Measurements from ENCODE around the gene ACOT6. TPM values are rescaled to one million over a fixed set of nuclear protein-coding genes. Genes with fewer than 3 reads are reported as not detected.

ACOT6 gene
- total RNA-seq, 2 experiments from 2014 or later = not detected

GRCh38 chr14:73591690-73592449 is 20.4 kb upstream of the ACOT6 start, which contains the start of gene ACOT4:
TSS of gene ACOT4 (plus strand) at chr14:73591873. CDS start at chr14:73591960, 87 bp downstream.
- DNase-seq = peak; percentile 47
- ATAC-seq = peak; percentile 80
- no peaks in the 10 kb centered on the region for H3K36me3 Mint-ChIP-seq (ENCODE audit: low read depth)
- peaks cover 4% of the 10 kb centered on the region for H3K4me1 Mint-ChIP-seq (ENCODE audit: low read depth)
- CTCF ChIA-PET = interaction anchor here (0.8 to 1.2 kb wide), 3 partner anchors 22 to 28 kb away, joined by 3 to 7 read pairs (median 3); partner anchors contain the start of gene ACOT2
- peak within 1 kb of the TSS; percentile 35 for H3K27ac Mint-ChIP-seq
- peak; percentile 21 for TF ChIP-seq CTCF (IDR thresholded peaks at IDR 0.05)
- H3K4me3 Mint-ChIP-seq = peak within 1 kb of the TSS; percentile 56
- no peaks in the 10 kb centered on the region for H3K27me3 Mint-ChIP-seq
- no peaks in the 10 kb centered on the region for H3K9me3 Mint-ChIP-seq
- POLR2A ChIA-PET = interaction anchor here (1.2 to 1.3 kb wide), 3 partner anchors 21 to 26 kb away, joined by 3 to 9 read pairs (median 3); partner anchors contain the start of gene ACOT2
- intact Hi-C loops (cut with micrococcal nuclease) = no loop called here

GRCh38 chr14:73594491-73594890 is 17.8 kb upstream of the ACOT6 start:
- no peaks in the 10 kb centered on the region for H3K36me3 Mint-ChIP-seq (ENCODE audit: low read depth)
- ATAC-seq (no peak), DNase-seq (no peak)
- no peaks in the 10 kb centered on the region for H3K27me3 Mint-ChIP-seq
- POLR2A ChIA-PET = no interaction called here
- H3K4me1 Mint-ChIP-seq (ENCODE audit: low read depth) = peaks cover 4% of the 10 kb centered on the region
- intact Hi-C loops (cut with micrococcal nuclease) = no loop called here
- H3K4me3 Mint-ChIP-seq = no peak overlapping the region
- CTCF ChIA-PET = interaction anchor here (0.9 to 1.1 kb wide), 2 partner anchors 13 to 27 kb away, joined by 3 read pairs; no protein-coding TSS in a partner anchor
- no peak overlapping the region for H3K27ac Mint-ChIP-seq
- no peaks in the 10 kb centered on the region for H3K9me3 Mint-ChIP-seq
- TF ChIP-seq CTCF (IDR thresholded peaks at IDR 0.05) = no peak

- Mint-ChIP-seq H3K27me3 (no peaks in the 10 kb centered on the region), H3K4me1 (ENCODE audit: low read depth) (no peaks in the 10 kb centered on the region), H3K36me3 (ENCODE audit: low read depth) (no peaks in the 10 kb centered on the region), H3K9me3 (no peaks in the 10 kb centered on the region), H3K4me3 (no peak overlapping the region), H3K27ac (no peak overlapping the region)
- ChIA-PET POLR2A (interaction anchor here (1.2 kb wide), 1 partner anchor 10 kb away, joined by 6 read pairs; no protein-coding TSS in a partner anchor), CTCF (interaction anchor here (2.4 kb wide), 1 partner anchor 9 kb away, joined by 6 read pairs; no protein-coding TSS in a partner anchor)
- intact Hi-C loops (cut with micrococcal nuclease) = no loop called here
- no peak for DNase-seq
- ATAC-seq = no peak
- TF ChIP-seq CTCF (IDR thresholded peaks at IDR 0.05) = no peak
These were observed 12.8 kb upstream of the ACOT6 start for GRCh38 chr14:73599499-73599898.

- Mint-ChIP-seq H3K27me3 (no peaks in the 10 kb centered on the region), H3K27ac (no peak overlapping the region), H3K4me3 (no peak overlapping the region), H3K9me3 (no peaks in the 10 kb centered on the region), H3K36me3 (ENCODE audit: low read depth) (no peaks in the 10 kb centered on the region), H3K4me1 (ENCODE audit: low read depth) (no peaks in the 10 kb centered on the region)
- CTCF ChIA-PET = no interaction called here
- no peak for TF ChIP-seq CTCF (IDR thresholded peaks at IDR 0.05)
- no peak for DNase-seq
- POLR2A ChIA-PET = no interaction called here
- no peak for ATAC-seq
- intact Hi-C loops (cut with micrococcal nuclease) = no loop called here
These were observed 9.3 kb upstream of the ACOT6 start for GRCh38 chr14:73602994-73603393.

- no peak for TF ChIP-seq CTCF (IDR thresholded peaks at IDR 0.05)
- Mint-ChIP-seq H3K4me1 (ENCODE audit: low read depth) (no peaks in the 10 kb centered on the region), H3K27me3 (no peaks in the 10 kb centered on the region), H3K9me3 (no peaks in the 10 kb centered on the region), H3K4me3 (no peak overlapping the region), H3K36me3 (ENCODE audit: low read depth) (no peaks in the 10 kb centered on the region), H3K27ac (no peak overlapping the region)
- DNase-seq (no peak), ATAC-seq (no peak)
- CTCF ChIA-PET = no interaction called here
- POLR2A ChIA-PET = interaction anchor here (1.4 kb wide), 1 partner anchor 28 kb away, joined by 3 read pairs; no protein-coding TSS in a partner anchor
- intact Hi-C loops (cut with micrococcal nuclease) = no loop called here
These were observed 6.0 kb upstream of the ACOT6 start for GRCh38 chr14:73606271-73606670.

Measured in activated CD8-positive, alpha-beta T cell treated with anti-CD3 and anti-CD28 coated beads for 36 hours (primary cell).